HG02852 (cell line): ENCODE data around the gene DENND5B.
"Not testable (repeated sequence)": the region's sequence is repeated elsewhere in the genome, so short reads cannot be mapped to it uniquely, and the experiment has no call there.

Experiments used
- ATAC-seq: cut with Tn5 transposase; IDR thresholded peaks from one replicate; pipeline ENCODE4 v1.9.1; 2021; ENCODE audit warnings: mild to moderate bottlenecking, moderate library complexity; ENCODE audit not compliant: unreplicated experiment

Gene DENND5B

DNA sequence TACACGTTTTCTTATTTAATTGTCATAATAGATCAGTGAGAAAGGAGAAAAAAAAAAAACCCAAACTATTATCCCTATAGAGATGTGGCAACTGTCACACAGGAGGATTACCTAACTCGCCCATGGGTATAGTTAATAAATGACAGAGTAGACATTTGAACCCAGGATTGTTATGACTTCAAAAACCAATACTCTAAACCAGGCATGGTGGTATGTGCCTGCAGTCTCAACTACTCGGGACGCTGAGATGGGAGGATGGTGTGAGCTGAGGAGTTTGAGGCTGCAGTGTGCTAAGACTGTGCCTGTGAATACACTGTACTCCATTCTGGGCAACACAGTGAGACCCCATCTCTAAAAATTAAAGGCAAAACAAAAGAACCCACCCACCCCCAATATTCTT lies 114.5 kb downstream of the DENND5B start:
- ATAC-seq: no peak

GRCh38 chr12:31475610-31476009 lies 115.3 kb downstream of the DENND5B start:
- not testable (repeated sequence) for ATAC-seq

DNA sequence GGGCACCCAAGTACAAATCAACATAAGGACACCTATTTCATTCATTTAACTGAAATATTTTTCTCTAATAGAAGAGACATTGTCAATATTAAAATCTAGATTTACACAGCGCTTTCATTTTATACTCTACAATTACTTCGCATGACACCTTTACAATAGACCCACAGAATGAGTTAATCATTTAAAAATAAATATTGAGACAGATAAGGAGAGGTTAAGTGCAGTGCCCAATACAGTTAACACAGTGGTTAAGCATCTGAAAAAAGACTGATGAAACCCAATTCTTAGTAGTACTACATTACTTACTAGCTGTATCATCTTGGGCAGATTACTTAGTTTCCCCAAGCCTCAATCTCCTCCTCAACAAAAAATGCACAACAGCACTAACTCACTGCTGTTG lies 116.2 kb downstream of the DENND5B start:
- ATAC-seq: no peak

DNA sequence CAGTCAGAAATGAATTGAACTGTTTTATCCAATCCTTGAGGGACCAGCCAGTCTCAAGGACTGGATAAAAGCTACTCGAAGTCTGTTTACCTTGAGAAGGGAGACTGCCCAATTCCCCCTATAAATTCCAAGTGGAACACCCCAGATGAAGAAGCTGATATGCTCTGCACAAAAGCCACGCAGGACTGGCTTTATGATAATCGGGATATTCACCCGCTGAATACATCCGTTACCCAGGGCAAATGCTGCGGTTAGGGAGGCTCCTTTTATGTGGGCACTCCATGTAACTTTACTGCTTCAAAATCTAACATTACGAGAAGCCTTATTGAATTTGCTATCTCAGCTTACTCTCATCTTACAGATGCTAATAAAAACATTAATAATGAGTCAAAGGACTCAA lies 119.1 kb downstream of the DENND5B start:
- ATAC-seq: no peak

GRCh38 chr12:31471051-31471450 lies 119.9 kb downstream of the DENND5B start:
- no peak for ATAC-seq

DNA sequence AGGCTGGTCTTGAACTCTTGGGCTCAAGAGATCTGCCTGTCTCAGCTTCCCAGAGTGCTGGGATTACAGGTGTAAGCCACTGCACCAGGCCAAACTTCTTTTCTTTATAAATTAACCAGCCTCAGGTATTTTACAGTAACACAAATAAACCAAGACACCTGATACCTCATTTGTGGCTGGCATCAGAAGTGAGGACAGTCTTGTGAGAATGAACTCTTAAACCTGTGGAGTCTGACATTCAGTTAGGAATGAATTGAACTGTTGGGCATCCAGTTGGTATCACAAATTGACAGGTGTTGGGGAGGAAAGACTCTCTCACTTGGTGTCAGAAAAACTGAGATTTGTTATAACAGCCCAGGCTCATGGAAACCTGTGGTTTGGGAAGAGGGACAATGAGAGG lies 120.5 kb downstream of the DENND5B start:
- no peak for ATAC-seq

DNA sequence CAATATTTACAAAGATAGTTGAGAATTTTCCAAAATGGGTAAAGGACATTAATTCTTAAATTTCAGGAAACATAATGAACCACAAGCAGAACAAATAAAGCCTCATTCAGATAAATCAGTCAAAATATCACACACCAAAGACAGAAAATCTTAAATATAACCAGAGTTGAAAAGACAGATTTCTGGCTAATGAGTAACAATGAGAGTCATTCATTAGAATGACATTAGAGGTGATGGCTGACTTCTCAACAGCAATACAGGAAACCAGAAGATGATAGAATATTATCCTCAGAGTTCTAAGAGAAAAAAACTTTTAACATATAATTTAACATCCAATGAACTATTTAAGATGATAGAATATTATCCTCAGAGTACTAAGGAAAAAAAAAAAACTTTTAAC lies 124.2 kb downstream of the DENND5B start:
- no peak for ATAC-seq

GRCh38 chr12:31465002-31465401 lies 125.9 kb downstream of the DENND5B start:
- no peak for ATAC-seq

DNA sequence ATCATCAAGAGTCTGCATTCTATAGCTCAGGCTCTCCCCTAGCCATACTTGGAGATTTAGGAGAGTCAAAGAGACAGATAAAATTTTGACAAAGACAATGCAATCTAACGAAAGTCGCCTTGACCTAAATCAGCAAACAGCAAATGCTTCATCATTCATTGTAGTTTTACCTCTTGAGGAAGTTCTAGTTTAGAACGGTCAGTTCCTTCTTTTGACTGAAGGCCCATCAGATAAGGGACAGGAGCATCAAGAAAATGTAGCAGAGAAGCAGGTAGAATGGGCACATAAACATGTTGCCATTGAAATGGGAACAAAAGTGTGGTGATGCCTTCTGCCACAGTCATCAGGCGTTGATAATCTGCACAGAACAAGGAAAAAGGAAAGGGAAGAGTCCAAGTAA lies 130.9 kb downstream of the DENND5B start:
- ATAC-seq: no peak

- no peak for ATAC-seq
Measured at GRCh38 chr12:31456562-31456961, 134.4 kb downstream of the DENND5B start.

DNA sequence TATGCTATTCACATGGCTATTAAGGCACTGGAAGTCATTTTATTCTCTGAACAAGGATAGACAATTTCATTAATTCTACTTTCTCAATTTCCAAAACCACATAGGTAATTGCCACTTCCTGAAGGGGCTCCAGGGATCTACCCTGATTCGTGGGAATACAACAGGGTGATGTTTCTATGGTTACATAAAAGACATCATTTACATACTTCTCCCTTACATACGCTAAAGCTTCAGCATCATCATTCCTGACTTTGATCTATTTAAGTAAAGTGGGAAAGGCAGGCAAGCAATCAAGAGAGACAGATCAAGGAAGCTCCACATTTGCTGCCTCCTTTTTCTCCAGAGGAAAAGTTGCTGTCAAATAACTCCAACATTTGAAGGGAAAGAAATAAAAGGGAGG lies 146.2 kb downstream of the DENND5B start:
- ATAC-seq: no peak

- ATAC-seq: no peak
Measured at GRCh38 chr12:31440586-31440985, 150.3 kb downstream of the DENND5B start.

DNA sequence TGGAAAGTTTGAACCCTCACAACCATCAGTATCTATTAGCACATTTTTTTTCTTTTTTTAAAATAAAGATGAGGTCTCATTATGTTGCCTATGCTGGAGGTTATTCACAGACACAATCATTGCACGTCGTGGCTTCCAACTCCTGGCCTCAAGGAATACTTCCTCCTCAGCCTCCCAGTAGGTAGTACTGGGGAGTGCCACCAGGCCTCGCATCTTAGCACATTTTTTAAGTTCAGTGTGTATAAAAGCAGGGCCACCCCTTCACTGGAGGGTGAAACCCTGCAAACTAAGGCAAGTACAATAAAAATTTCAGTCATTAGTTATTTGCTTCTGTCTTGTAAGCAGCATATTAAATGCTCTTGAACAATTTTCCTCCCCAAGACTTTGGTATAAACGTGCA lies 150.8 kb downstream of the DENND5B start:
- no peak for ATAC-seq

DNA sequence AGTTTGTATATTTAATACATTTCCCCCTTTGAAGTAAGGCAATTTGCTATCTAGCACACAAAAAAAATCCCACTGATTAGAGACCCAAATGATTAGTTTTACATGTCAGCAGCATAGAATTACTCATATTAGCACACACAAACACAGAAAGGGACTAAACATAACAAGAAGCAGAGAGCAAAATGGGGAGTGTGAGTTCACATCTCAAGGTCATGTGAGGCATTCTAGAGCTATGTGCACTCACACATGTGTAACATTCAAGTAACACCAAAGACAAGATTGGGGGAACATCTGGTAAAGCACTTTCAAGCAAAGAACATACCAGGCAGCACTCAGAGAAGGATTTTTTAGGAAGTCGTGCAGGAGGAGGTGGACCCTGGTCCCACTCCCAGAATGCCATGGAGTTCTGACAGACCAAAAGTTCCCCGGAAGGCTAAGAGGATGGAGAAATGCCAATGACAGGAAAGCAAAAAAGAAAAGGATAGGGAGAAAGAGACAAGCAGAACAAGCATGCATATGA lies 159.2 kb downstream of the DENND5B start:
- ATAC-seq: no peak

- no peak for ATAC-seq
Measured at GRCh38 chr12:31423405-31423804, 167.5 kb downstream of the DENND5B start.

GRCh38 chr12:31412292-31412801 lies 178.6 kb downstream of the DENND5B start:
- no peak for ATAC-seq

DNA sequence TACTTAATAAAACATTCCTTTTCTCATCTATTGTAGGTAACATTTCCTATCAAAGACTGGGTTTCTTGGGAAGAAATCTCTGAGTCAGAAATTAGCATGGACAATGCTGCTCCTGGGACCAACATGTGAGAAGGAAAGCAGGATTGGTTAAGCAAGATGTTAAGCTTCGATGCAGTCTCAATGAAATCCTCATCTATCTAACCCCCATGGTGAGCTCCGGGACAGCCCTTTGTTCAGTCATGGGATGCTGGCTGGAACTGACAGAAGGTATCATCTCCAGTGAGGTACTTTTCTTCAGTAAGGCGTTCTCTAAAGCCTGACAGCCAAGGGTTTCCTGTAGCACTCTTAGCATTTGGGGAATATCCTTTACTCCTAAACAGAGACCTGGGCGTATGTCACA lies 182.2 kb downstream of the DENND5B start:
- no peak for ATAC-seq

DNA sequence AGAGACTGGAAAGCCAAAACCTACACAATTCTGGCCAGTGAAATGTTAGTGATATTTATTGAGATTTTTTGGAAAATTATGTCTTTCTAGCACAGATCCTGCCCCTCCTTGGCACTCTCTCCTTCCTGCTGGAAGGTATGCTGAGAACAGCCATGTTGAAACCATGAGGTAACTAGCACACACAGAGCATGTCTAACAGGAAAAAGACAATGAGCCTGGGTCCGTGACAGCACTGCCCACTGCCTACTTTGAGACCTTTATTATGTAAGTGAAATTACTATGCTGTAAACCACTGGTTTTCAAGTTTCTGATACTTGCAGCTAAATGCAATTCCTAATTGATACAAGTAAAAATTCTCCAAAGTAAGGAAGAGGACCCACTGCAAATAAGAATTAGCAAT lies 183.4 kb downstream of the DENND5B start:
- no peak for ATAC-seq

- ATAC-seq: peak; percentile 68
Measured at GRCh38 chr12:31406345-31406744, 184.6 kb downstream of the DENND5B start.

- no peak for ATAC-seq
Measured at GRCh38 chr12:31405021-31405420, 185.9 kb downstream of the DENND5B start.

DNA sequence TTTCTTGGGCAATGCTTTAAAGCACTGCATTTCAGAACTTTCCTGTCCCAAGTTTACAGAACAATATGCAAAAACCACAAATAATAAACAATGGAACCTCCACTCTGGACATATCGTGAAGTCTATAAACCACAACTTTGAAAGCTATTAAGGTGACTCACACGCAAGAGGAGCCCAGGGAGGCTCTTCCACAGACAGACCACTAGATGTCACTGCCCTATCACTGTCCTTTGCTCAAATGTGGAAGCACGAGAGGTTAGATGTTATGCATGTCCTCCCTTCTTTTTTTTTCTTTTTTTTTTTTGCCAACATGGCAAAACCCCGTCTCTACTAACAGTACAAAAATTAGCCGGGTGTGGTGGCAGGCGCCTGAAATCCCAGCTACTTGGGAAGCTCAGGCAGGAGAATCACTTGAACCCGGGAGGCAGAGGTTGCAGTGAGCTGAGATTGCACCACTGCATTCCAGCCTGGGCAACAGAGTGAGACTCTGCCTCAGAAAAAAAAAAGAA lies 187.8 kb downstream of the DENND5B start:
- ATAC-seq: peak; percentile 73

DNA sequence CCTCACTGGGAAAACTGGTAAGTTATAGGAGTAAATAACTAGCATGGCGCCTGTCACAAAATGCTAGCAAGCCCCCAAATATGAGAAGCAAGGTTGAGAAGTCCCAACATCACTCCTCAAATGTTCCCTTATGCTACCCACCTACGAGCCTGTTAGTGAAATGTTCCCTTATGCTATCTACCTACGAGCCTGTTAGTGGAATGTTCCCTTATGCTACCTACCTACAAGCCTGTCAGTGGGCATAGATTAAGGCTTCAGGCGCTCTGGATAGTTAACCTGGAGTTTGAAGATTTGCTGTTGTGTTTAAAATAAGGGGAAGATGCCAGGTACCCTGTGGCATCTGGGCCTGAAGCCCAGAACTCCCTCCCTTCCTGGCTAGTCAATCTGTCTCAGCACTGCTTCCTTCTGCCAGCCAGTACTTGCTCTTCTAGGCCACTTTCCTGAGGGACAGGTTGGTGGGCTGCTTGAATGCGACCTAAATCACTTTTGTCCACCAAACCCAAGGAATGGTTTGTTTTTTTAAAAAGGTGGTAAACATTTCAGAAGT lies 197.9 kb downstream of the DENND5B start:
- ATAC-seq: no peak

DNA sequence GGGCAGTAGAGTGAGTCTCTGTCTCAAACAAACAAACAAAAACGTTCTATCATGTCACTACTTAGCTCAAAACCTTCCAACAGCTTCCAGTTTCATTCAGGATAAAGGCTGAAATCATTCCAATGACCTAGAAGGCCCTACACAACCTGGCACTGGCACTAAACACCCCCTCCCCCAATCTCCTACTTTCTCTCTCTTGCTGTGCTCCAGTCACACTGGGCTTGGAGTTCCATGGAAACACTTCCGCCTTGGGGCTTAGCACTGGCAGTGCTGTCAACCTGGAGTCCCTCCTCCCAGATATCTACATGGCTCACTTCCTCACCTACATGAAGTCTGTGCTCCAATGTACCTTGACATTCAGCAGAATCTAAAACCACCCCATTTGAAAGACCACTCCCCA lies 199.9 kb downstream of the DENND5B start:
- ATAC-seq: no peak
